ENCODE data around the gene PARD3B. TPM values are rescaled to one million over a fixed set of nuclear protein-coding genes. Genes with fewer than 3 reads are reported as not detected.

The PARD3B gene
- polyA plus RNA-seq, 3 donors = not detected

DNA sequence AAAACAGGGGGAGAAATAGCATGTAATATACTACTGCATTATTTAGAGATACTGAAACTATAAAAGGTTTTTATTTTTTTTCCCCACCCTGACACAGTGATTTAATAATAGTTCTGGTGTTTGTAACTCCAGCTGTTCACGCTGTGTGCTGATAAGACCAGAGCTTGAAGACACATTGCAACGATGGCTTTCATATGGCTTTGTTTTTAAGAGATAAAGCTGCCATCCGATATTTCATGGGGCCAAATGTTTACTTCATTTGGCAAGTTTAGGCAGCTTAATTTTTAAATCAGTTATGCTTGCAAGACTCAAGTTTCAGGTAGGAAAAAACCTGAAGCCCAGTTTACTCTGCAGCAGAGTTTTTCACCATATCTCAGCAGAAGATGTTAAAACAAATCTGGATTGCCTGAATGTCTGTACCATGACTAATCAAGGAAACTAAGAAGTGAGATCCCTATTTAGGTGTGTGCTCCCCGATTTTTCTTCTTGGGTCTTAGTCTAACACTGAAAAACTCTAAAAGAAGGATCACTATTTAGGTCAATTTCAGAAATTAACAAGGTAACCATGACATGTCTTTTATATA lies 508.6 kb downstream of the PARD3B start:
- no peaks in the 10 kb centered on the region for H3K4me1 Mint-ChIP-seq
- H3K79me2 ChIP-seq (ENCODE audit: insufficient read depth, low read length) = no peaks in the 10 kb centered on the region
- TF ChIP-seq CTCF (IDR thresholded peaks at IDR 0.05) = no peak
- H2AFZ ChIP-seq (ENCODE audit: insufficient read depth, low read depth, low read length, poor library complexity, severe bottlenecking) = no peak overlapping the region
- WGBS (ENCODE audit: insufficient coverage) = 9% methylated on average over 2 of the region's 4 CpGs
- peaks cover 0 to 4% (median 3%) of the 10 kb centered on the region in 7 donors for H3K9me3 Mint-ChIP-seq
- no peak overlapping the region for H3K27ac Mint-ChIP-seq
- H3K4me2 ChIP-seq (replicated peaks; ENCODE audit: extremely low read depth, low read length, poor library complexity, severe bottlenecking) = no peak overlapping the region
- no peaks in the 10 kb centered on the region for H3K27me3 ChIP-seq (ENCODE audit: control insufficient read depth in 2 of 2, insufficient read depth in 2 of 2, low read length in 2 of 2)
- H4K20me1 ChIP-seq (ENCODE audit: insufficient read depth, low read length) = no peaks in the 10 kb centered on the region
- H3K4me3 ChIP-seq (replicated peaks in 1 of 3; ENCODE audit: low read depth in 2 of 3, low read length in 3 of 3) = no peak overlapping the region
- H3K36me3 ChIP-seq (replicated peaks in 1 of 2; ENCODE audit: control insufficient read depth in 1 of 2, insufficient read depth in 2 of 2, low read length in 2 of 2) = no peaks in the 10 kb centered on the region
- intact Hi-C loops (cut with micrococcal nuclease) = no loop called here
- H3K9me3 ChIP-seq (replicated peaks in 1 of 2; ENCODE audit: control insufficient read depth in 1 of 2, insufficient read depth in 1 of 2, low read length in 2 of 2) = no peaks in the 10 kb centered on the region
- no peaks in the 10 kb centered on the region for H3K4me1 ChIP-seq (ENCODE audit: control insufficient read depth in 1 of 2, insufficient read depth in 2 of 2, low read length in 2 of 2)
- no peaks in the 10 kb centered on the region for H3K36me3 Mint-ChIP-seq
- no peak overlapping the region for H3K9ac ChIP-seq (ENCODE audit: insufficient read depth, low read length, poor library complexity, severe bottlenecking)
- peaks cover 0 to 1% (median 0%) of the 10 kb centered on the region in 3 donors for H3K27me3 Mint-ChIP-seq (ENCODE audit: low read depth in 3 of 3)
- H3K4me3 Mint-ChIP-seq = no peak overlapping the region
- no peak overlapping the region for H3K27ac ChIP-seq (ENCODE audit: low read depth in 1 of 2, low read length in 2 of 2)
- DNase-seq = no peak

DNA sequence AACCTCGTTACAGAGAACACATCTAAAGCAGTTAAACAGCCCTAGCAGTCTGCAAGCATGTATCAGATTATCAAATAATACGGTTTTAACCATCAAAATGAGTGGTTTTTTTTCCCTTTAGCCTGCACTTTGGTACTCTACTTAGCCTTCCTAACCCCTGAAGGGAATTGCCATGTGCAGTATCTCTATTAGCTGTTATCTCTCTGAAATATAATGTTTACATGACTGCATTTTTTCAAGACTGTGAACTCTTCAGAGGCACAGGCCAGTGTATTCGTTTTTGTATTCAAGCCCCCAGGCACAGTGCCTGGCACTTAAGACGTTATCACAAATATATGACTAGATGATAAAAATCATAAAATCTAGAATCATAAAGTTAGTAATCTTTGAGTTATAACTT lies 509.5 kb downstream of the PARD3B start:
- DNase-seq = no peak
- no peaks in the 10 kb centered on the region for H3K79me2 ChIP-seq (ENCODE audit: insufficient read depth, low read length)
- H4K20me1 ChIP-seq (ENCODE audit: insufficient read depth, low read length) = no peaks in the 10 kb centered on the region
- no peak for TF ChIP-seq CTCF (IDR thresholded peaks at IDR 0.05)
- no CpG with 5 or more reads among the region's 4 CpGs for WGBS (ENCODE audit: insufficient coverage)
- no peaks in the 10 kb centered on the region for H3K4me1 Mint-ChIP-seq
- H3K27me3 Mint-ChIP-seq (ENCODE audit: low read depth in 3 of 3) = peaks cover 0 to 1% (median 0%) of the 10 kb centered on the region in 3 donors
- no peak overlapping the region for H3K9ac ChIP-seq (ENCODE audit: insufficient read depth, low read length, poor library complexity, severe bottlenecking)
- H3K36me3 ChIP-seq (replicated peaks in 1 of 2; ENCODE audit: control insufficient read depth in 1 of 2, insufficient read depth in 2 of 2, low read length in 2 of 2) = no peaks in the 10 kb centered on the region
- no peak overlapping the region for H3K4me2 ChIP-seq (replicated peaks; ENCODE audit: extremely low read depth, low read length, poor library complexity, severe bottlenecking)
- H3K36me3 Mint-ChIP-seq = no peaks in the 10 kb centered on the region
- no peak overlapping the region for H2AFZ ChIP-seq (ENCODE audit: insufficient read depth, low read depth, low read length, poor library complexity, severe bottlenecking)
- H3K4me3 ChIP-seq (replicated peaks in 1 of 3; ENCODE audit: low read depth in 2 of 3, low read length in 3 of 3) = no peak overlapping the region
- H3K4me1 ChIP-seq (ENCODE audit: control insufficient read depth in 1 of 2, insufficient read depth in 2 of 2, low read length in 2 of 2) = no peaks in the 10 kb centered on the region
- H3K27ac ChIP-seq (ENCODE audit: low read depth in 1 of 2, low read length in 2 of 2) = no peak overlapping the region
- no peaks in the 10 kb centered on the region for H3K9me3 ChIP-seq (replicated peaks in 1 of 2; ENCODE audit: control insufficient read depth in 1 of 2, insufficient read depth in 1 of 2, low read length in 2 of 2)
- intact Hi-C loops (cut with micrococcal nuclease) = no loop called here
- H3K4me3 Mint-ChIP-seq = no peak overlapping the region
- no peak overlapping the region for H3K27ac Mint-ChIP-seq
- no peaks in the 10 kb centered on the region for H3K27me3 ChIP-seq (ENCODE audit: control insufficient read depth in 2 of 2, insufficient read depth in 2 of 2, low read length in 2 of 2)
- peaks cover 0 to 3% (median 0%) of the 10 kb centered on the region in 7 donors for H3K9me3 Mint-ChIP-seq

All from CD14-positive monocyte (primary cell).